Dermis microvascular lymphatic vessel endothelial cell (primary cell): ENCODE measurements around the gene IFIT1. TPM values are rescaled to one million over a fixed set of nuclear protein-coding genes. Genes with fewer than 3 reads are reported as not detected.
"Not testable (repeated sequence)": the region's sequence is repeated elsewhere in the genome, so short reads cannot be mapped to it uniquely, and the experiment has no call there.

Experiments
- DNase-seq, 2 donors: peaks; one replicate each; pipeline versions ENCODE4 v3.0.0 to v3.0.0-alpha.2; 2010; ENCODE audit warnings: low read depth in 2 of 2
- total RNA-seq: library from RNA; depleted of rRNA; stranded (reverse); fragments of >200 nt; gene quantifications from 2 replicates; pipeline ENCODE4 v1.2.1, GENCODE V29; 2014

The IFIT1 gene
- total RNA-seq, 1 donor from 2014 or later, result 1.0 TPM

DNA sequence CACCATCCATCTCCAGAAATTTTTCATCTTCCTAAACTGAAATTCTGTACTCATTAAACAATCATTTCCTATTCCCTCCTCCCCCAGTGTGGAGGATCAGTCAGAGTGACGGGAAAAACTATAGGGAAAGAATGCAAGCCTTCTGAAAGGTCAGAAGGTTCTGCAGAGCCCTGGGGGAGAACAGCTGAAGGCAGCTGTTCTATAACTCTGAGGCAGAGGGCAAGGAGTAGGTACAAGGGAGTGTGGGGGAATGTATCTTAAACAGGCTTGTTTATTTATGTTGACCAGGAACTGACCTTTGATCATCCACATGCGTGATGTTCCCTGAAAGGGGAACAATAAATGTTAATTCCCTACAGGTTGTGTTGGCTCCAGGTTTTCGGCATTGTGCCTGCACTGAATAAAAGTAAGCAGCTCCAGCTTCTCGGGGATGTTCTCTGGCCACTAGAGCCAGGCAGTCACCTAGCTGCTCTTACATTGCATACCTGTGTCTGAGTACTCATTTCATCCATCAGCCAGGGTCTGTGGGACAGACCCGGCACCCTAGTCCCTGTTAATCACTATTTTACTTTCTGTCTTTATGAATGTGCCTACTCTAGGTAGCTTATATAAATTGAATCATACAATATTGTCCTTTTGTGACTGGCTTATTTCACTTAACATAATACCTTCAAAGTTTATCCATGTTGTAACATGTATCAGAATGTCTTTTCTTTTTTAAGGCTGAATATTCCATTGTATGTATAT, 5.8 kb downstream of the IFIT1 start:
- no peak for DNase-seq

GRCh38 chr10:89399956-89400355, 7.5 kb downstream of the IFIT1 start:
- no peak for DNase-seq

DNA sequence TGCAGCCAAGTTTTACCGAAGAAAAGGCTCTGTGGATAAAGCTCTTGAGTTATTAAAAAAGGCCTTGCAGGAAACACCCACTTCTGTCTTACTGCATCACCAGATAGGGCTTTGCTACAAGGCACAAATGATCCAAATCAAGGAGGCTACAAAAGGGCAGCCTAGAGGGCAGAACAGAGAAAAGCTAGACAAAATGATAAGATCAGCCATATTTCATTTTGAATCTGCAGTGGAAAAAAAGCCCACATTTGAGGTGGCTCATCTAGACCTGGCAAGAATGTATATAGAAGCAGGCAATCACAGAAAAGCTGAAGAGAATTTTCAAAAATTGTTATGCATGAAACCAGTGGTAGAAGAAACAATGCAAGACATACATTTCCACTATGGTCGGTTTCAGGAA, 10.6 kb downstream of the IFIT1 start:
- DNase-seq, result no peak

GRCh38 chr10:89404104-89405047, 12.0 kb downstream of the IFIT1 start:
- DNase-seq, result no peak

GRCh38 chr10:89406178-89406577, 13.8 kb downstream of the IFIT1 start:
- DNase-seq, result not testable (repeated sequence)

DNA sequence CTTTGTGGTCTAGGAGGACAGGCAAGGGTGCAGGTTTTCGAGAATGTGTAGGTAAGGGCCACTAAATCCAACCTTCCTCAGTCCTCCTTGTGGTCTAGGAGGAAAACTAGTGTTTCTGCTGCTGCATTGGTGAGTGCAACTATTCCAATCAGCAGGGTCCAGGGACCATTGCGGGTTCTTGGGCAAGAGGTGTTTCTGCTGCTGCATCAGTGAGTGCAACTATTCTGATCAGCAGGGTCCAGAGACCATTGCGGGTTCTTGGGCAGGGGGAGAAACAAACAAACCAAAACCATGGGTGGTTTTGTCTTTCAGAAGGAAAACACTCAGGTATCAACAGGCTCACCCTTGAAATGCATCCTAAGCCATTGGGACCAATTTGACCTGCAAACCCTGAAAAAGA, 15.4 kb downstream of the IFIT1 start:
- not testable (repeated sequence) for DNase-seq

DNA sequence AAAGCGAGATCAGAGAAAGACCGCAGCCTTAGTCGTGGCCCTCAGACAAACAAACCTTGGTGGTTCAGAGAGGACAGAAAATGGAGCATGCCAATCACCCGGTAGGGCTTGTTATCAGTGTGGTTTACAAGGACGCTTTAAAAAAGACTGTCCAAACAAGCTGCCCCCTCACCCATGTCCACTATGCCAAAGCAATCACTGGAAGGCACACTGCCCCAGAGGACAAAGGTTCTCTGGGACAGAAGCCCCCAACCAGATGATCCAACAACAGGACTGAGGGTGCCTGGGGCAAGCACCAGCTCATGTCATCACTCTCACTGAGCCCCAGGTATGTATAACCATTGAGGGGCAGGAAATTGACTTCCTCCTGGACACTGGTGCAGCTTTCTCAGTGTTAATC, 16.9 kb downstream of the IFIT1 start:
- DNase-seq, result not testable (repeated sequence)

DNA sequence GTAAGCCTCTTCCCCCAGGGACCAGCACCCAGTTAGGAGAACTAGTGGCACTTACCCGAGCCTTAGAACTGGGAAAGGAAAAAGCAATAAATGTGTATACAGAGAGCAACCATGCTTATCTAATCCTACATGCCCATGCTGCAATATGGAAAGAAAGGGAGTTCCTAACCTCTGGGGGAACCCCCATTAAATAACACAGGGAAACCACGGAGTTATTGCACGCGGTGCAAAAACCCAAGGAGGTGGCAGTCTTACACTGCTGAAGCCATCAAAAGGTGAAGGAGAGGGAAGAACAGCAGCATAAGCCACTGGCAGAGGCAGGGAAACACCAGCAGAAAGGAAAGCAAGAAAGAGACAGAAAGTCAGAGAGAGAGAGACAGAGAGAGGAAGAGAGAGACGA, 18.1 kb downstream of the IFIT1 start:
- not testable (repeated sequence) for DNase-seq

- DNase-seq, result not testable (repeated sequence)
These were observed 18.7 kb downstream of the IFIT1 start for GRCh38 chr10:89411135-89411534.

- DNase-seq, result not testable (repeated sequence)
These were observed 19.9 kb downstream of the IFIT1 start for GRCh38 chr10:89412276-89412675.

DNA sequence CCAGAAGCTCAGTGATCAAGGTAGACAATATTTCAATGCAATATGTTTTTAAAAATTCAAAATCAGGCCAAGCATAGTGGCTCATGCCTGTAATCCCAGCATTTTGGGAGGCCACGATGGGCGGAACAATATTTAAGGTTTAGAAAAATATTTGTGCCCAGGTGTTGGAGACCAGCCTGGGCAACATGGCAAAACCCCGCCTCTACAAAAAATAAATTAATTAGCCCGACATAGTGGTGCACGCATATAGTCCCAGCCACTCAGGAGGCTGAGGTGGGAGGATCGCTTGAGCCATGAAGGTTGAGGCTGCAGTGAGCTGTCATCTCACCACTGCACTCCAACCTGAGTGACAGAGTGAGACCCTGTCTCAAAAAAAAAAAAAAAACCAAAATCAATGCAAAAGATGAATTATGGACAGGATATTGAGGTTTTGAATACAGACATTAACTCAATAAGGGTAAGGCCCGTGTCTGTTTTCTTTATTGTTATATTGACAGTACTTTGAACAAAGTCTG, 21.0 kb downstream of the IFIT1 start:
- DNase-seq, result no peak

- DNase-seq, result peak; percentile 32 to 70
These were observed 21.9 kb downstream of the IFIT1 start, which contains the start of gene IFIT5 for GRCh38 chr10:89414146-89414878. Gene IFIT5 (plus strand): TSS chr10:89414568. CDS start chr10:89414799, 231 bp downstream.

DNA sequence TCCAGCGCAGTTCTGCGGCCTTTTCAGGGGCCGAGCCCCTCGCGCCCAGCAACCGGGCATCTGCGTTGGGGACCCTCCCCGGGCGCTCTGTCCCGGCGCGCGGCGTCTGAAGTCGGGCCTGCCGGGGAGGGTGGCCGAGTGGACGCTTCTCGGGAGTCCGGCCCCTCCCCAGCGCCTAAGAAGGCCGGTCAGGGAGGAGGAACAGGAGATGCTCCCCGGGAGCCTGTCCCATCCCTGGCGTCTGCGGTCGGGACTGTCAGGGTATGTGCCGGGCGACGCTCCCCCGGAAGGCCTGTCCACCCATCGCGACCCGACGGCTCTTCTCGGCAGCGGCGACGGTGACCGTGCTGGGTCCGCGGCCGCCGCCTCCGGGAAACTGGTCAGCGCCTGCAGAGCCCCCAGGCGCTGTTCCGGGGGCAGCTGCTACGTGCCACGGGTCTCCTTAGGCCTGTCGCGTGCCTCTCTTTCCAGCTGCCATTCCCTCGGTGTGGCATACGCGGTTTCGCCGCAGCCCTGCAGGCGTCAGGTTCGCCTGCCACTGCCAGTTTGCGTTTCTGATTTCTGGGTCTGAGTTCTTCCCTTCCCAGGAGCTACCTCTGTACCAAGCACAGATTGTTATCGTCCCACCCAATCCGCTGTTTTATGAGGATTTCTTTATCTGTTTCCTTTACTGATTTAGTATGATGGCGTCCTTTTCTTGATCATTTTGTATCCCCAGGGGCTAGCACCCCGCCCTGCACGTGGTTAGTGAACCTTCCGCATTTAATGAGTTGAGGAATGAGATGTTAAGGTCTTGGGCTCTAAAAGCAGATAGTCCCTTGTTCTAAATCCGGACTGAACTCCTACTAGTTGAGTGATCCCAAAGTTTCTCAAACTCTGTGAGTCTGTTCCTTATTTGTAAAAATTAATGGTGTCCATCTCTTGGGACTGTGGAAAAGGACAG, 22.7 kb downstream of the IFIT1 start:
- DNase-seq, result peak; percentile 9 to 26

- DNase-seq, result no peak
These were observed 24.0 kb downstream of the IFIT1 start for GRCh38 chr10:89416465-89416864.

GRCh38 chr10:89419548-89419947, 27.1 kb downstream of the IFIT1 start:
- DNase-seq, result no peak

- DNase-seq, result no peak
These were observed 28.6 kb downstream of the IFIT1 start for GRCh38 chr10:89421018-89421476.

GRCh38 chr10:89425000-89425399, 32.6 kb downstream of the IFIT1 start:
- no peak for DNase-seq

DNA sequence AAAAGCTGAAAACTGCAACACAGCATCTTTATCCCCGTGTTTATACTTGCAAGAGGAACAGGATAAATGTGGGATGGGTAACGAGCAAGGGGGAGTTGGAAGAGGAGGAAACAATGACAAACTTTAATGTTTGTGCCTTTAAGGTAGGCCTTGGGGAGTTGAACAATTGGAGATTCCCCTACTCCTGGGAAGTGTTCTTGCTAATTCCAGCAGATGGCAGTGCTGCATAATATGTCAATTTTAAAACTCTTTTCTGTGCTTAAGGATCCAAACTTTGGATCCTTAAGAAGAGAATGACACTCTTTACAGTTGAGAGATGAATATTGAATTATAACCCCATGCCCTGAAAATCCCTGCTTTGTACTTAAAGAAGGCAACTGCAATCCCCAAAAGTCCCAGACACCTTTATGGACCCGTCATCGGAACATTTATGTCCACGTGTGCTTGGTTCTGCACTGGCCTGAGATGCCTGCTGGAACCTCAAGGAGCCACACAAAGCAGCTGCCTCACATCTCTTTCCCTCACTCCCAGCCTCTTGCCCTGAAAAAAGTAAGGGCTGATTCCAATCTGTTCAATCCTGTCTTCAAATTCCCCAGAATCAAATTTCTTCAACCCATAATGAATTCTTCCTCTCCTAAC, 33.9 kb downstream of the IFIT1 start:
- DNase-seq, result peak; percentile 39 to 59

- no peak for DNase-seq
These were observed 35.2 kb downstream of the IFIT1 start for GRCh38 chr10:89427629-89428028.

GRCh38 chr10:89428877-89429276, 36.5 kb downstream of the IFIT1 start:
- DNase-seq, result no peak
